Cardiac fibroblast (primary cell): ENCODE data around the gene CELF4.
A peak's percentile ranks its signal among the peaks of the same experiment; 100 is the strongest.

ENCODE experiments used
- DNase-seq, 2 donors: peaks; one replicate each; pipeline versions ENCODE4 v3.0.0 to v3.0.0-alpha.2; 2010; ENCODE audit warnings: low read depth in 2 of 2
- H3K4me3 ChIP-seq, 2 donors: replicated peaks in 1 of 2; 1 replicate in 1 of 2; 2 replicates in 1 of 2; pipeline ENCODE4 v1.5.1; 2011; ENCODE audit warnings: low read depth in 2 of 2, low read length in 2 of 2, mild to moderate bottlenecking in 2 of 2, moderate library complexity in 1 of 2
- CTCF ChIP-seq: IDR thresholded peaks from one replicate; pipeline ENCODE4 v1.5.1; 2011; ENCODE audit warnings: low read depth, mild to moderate bottlenecking, low read length, inconsistent platforms

CELF4 gene

GRCh38 chr18:37336568-37337285 is 228.9 kb downstream of the CELF4 start:
- TF ChIP-seq CTCF, result no peak
- no peak overlapping the region for H3K4me3 ChIP-seq
- DNase-seq, result no peak

- no peak overlapping the region for H3K4me3 ChIP-seq
- TF ChIP-seq CTCF, result no peak
- peak in 1 of 2 donors; percentile 19 for DNase-seq
Measured at GRCh38 chr18:37335409-37335736, 230.2 kb downstream of the CELF4 start.

- H3K4me3 ChIP-seq, result no peak overlapping the region
- no peak for TF ChIP-seq CTCF
- peak; percentile 4 to 42 for DNase-seq
Measured at GRCh38 chr18:37334631-37335408, 230.8 kb downstream of the CELF4 start.

GRCh38 chr18:37332628-37333420 is 232.8 kb downstream of the CELF4 start:
- no peak overlapping the region for H3K4me3 ChIP-seq
- DNase-seq, result no peak
- TF ChIP-seq CTCF, result no peak

GRCh38 chr18:37332219-37332618 is 233.4 kb downstream of the CELF4 start:
- H3K4me3 ChIP-seq, result no peak overlapping the region
- DNase-seq, result no peak
- no peak for TF ChIP-seq CTCF

GRCh38 chr18:37330173-37330572 is 235.4 kb downstream of the CELF4 start:
- TF ChIP-seq CTCF, result no peak
- H3K4me3 ChIP-seq, result no peak overlapping the region
- DNase-seq, result no peak
